ENCODE measurements around the gene LRG1. TPM values are rescaled to one million over a fixed set of nuclear protein-coding genes. Genes with fewer than 3 reads are reported as not detected.

LRG1 gene
- total RNA-seq, 1 donor from 2014 or later, result not detected

- TF ChIP-seq EZH2 (IDR thresholded peaks at IDR 0.05) (no peak), EZH2phosphoT487 (IDR thresholded peaks at IDR 0.05) (no peak)
- TF ChIP-seq, protein P1, sequence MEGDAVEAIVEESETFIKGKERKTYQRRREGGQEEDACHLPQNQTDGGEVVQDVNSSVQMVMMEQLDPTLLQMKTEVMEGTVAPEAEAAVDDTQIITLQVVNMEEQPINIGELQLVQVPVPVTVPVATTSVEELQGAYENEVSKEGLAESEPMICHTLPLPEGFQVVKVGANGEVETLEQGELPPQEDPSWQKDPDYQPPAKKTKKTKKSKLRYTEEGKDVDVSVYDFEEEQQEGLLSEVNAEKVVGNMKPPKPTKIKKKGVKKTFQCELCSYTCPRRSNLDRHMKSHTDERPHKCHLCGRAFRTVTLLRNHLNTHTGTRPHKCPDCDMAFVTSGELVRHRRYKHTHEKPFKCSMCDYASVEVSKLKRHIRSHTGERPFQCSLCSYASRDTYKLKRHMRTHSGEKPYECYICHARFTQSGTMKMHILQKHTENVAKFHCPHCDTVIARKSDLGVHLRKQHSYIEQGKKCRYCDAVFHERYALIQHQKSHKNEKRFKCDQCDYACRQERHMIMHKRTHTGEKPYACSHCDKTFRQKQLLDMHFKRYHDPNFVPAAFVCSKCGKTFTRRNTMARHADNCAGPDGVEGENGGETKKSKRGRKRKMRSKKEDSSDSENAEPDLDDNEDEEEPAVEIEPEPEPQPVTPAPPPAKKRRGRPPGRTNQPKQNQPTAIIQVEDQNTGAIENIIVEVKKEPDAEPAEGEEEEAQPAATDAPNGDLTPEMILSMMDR (IDR thresholded peaks at IDR 0.05), result no peak
- H3K4me1 Mint-ChIP-seq, result peaks cover 3% of the 10 kb centered on the region
- no peak overlapping the region for H3K4me3 Mint-ChIP-seq
- no peaks in the 10 kb centered on the region for H3K36me3 Mint-ChIP-seq
- Histone ChIP-seq H3K4me3 (no peak overlapping the region), H3K4me2 (no peak overlapping the region), H3F3A (ENCODE audit: low read depth) (no peaks in the 10 kb centered on the region), H3K27ac (no peak overlapping the region), H3K79me2 (ENCODE audit: low read depth) (no peaks in the 10 kb centered on the region), H3K4me1 (peaks cover 1% of the 10 kb centered on the region), H3K27me3 (peaks cover 7% of the 10 kb centered on the region), H4K20me1 (ENCODE audit: low read depth) (peaks cover 3% of the 10 kb centered on the region), H3K9ac (no peak overlapping the region), H2AFZ (replicated peaks) (no peak overlapping the region), H3K9me3 (ENCODE audit: low read depth) (no peaks in the 10 kb centered on the region), H3K36me3 (no peaks in the 10 kb centered on the region)
- H3K27me3 Mint-ChIP-seq (ENCODE audit: insufficient read depth, low read depth), result peaks cover 12% of the 10 kb centered on the region
- no peak overlapping the region for H3K27ac Mint-ChIP-seq
- no peak for DNase-seq (ENCODE audit: low spot score)
- H3K9me3 Mint-ChIP-seq, result peaks cover 3% of the 10 kb centered on the region
Measured at GRCh38 chr19:4521888-4522242, 18.0 kb downstream of the LRG1 start.

GRCh38 chr19:4521170-4521887 lies 18.5 kb downstream of the LRG1 start:
- H3K4me3 Mint-ChIP-seq, result peak overlapping the region; percentile 3
- peaks cover 3% of the 10 kb centered on the region for H3K9me3 Mint-ChIP-seq
- H3K9ac ChIP-seq, result no peak overlapping the region
- no peaks in the 10 kb centered on the region for H3K9me3 ChIP-seq (ENCODE audit: low read depth)
- H3K27ac Mint-ChIP-seq, result peak overlapping the region; percentile 26
- peaks cover 3% of the 10 kb centered on the region for H3K4me1 Mint-ChIP-seq
- no peak for TF ChIP-seq EZH2phosphoT487 (IDR thresholded peaks at IDR 0.05)
- TF ChIP-seq EZH2 (IDR thresholded peaks at IDR 0.05), result no peak
- TF ChIP-seq, protein P1 (IDR thresholded peaks at IDR 0.05), result no peak
- no peak for DNase-seq (ENCODE audit: low spot score)
- H3K27me3 Mint-ChIP-seq (ENCODE audit: insufficient read depth, low read depth), result peaks cover 12% of the 10 kb centered on the region
- peaks cover 3% of the 10 kb centered on the region for H4K20me1 ChIP-seq (ENCODE audit: low read depth)
- H3F3A ChIP-seq (ENCODE audit: low read depth), result no peaks in the 10 kb centered on the region
- no peak overlapping the region for H3K4me2 ChIP-seq
- peaks cover 7% of the 10 kb centered on the region for H3K27me3 ChIP-seq
- no peaks in the 10 kb centered on the region for H3K36me3 ChIP-seq
- no peak overlapping the region for H2AFZ ChIP-seq (replicated peaks)
- H3K79me2 ChIP-seq (ENCODE audit: low read depth), result no peaks in the 10 kb centered on the region
- no peak overlapping the region for H3K27ac ChIP-seq
- peaks cover 6% of the 10 kb centered on the region for H3K4me1 ChIP-seq
- H3K4me3 ChIP-seq, result no peak overlapping the region
- no peaks in the 10 kb centered on the region for H3K36me3 Mint-ChIP-seq

GRCh38 chr19:4519521-4520277 lies 20.1 kb downstream of the LRG1 start:
- peaks cover 3% of the 10 kb centered on the region for H4K20me1 ChIP-seq (ENCODE audit: low read depth)
- no peak overlapping the region for H3K4me3 ChIP-seq
- Mint-ChIP-seq H3K9me3 (peaks cover 3% of the 10 kb centered on the region), H3K27me3 (ENCODE audit: insufficient read depth, low read depth) (peaks cover 15% of the 10 kb centered on the region), H3K4me3 (peak overlapping the region; percentile 41), H3K36me3 (no peaks in the 10 kb centered on the region), H3K27ac (no peak overlapping the region), H3K4me1 (peaks cover 3% of the 10 kb centered on the region)
- DNase-seq (ENCODE audit: low spot score), result no peak
- no peak overlapping the region for H3K27ac ChIP-seq
- H3K36me3 ChIP-seq, result no peaks in the 10 kb centered on the region
- no peaks in the 10 kb centered on the region for H3K79me2 ChIP-seq (ENCODE audit: low read depth)
- H3K27me3 ChIP-seq, result peaks cover 17% of the 10 kb centered on the region
- H3K4me2 ChIP-seq, result no peak overlapping the region
- H3K9me3 ChIP-seq (ENCODE audit: low read depth), result no peaks in the 10 kb centered on the region
- no peak overlapping the region for H3K9ac ChIP-seq
- H3K4me1 ChIP-seq, result peaks cover 6% of the 10 kb centered on the region
- no peak for TF ChIP-seq EZH2phosphoT487 (IDR thresholded peaks at IDR 0.05)
- TF ChIP-seq EZH2 (IDR thresholded peaks at IDR 0.05), result no peak
- TF ChIP-seq, protein P1 (IDR thresholded peaks at IDR 0.05), result no peak
- no peaks in the 10 kb centered on the region for H3F3A ChIP-seq (ENCODE audit: low read depth)
- H2AFZ ChIP-seq (replicated peaks), result no peak overlapping the region
